ENCODE data around the gene HOXA13. TPM values are rescaled to one million over a fixed set of nuclear protein-coding genes. Genes with fewer than 3 reads are reported as not detected.

HOXA13 gene
- total and polyA plus RNA-seq, 4 donors = 0.02 TPM; not detected in 3

- TF ChIP-seq RAD21 (IDR thresholded peaks at IDR 0.05) = no peak
- no peak for TF ChIP-seq REST (IDR thresholded peaks at IDR 0.05)
- no peak for TF ChIP-seq HNF4A (conservative IDR thresholded peaks at IDR 0.05)
- TF ChIP-seq EGR1 (IDR thresholded peaks at IDR 0.05; ENCODE audit: low read depth in 2 of 2) = no peak
- TF ChIP-seq FOXA2 (IDR thresholded peaks at IDR 0.05) = no peak
- no peak for TF ChIP-seq TAF1 (conservative IDR thresholded peaks at IDR 0.05)
- TF ChIP-seq ZBTB33 (IDR thresholded peaks at IDR 0.05) = no peak
- TF ChIP-seq CTCF (IDR thresholded peaks at IDR 0.05; ENCODE audit: low read depth, low read length, missing input control) = no peak
- no peak for TF ChIP-seq HNF4G (IDR thresholded peaks at IDR 0.05)
- no peak for TF ChIP-seq YY1 (IDR thresholded peaks at IDR 0.05)
- no peak for TF ChIP-seq RXRA (IDR thresholded peaks at IDR 0.05)
- Histone ChIP-seq H3K27ac (ENCODE audit: low read depth in 1 of 2, low read length in 2 of 2) (no peak overlapping the region), H3K4me3 (ENCODE audit: low read depth in 1 of 3, low read length in 3 of 3) (no peak overlapping the region), H3K36me3 (ENCODE audit: control insufficient read depth in 4 of 4, insufficient read depth in 3 of 4, low read depth in 1 of 4, low read length in 3 of 4) (no peaks in the 10 kb centered on the region), H3K4me1 (ENCODE audit: control insufficient read depth in 4 of 4, insufficient read depth in 4 of 4, low read length in 3 of 4) (peaks cover 8 to 12% (median 11%) of the 10 kb centered on the region in 4 donors), H3K27me3 (ENCODE audit: control insufficient read depth in 4 of 4, insufficient read depth in 4 of 4, low read length in 3 of 4) (peaks cover 0 to 24% (median 15%) of the 10 kb centered on the region in 4 donors), H3K9ac (ENCODE audit: low read depth in 1 of 2, low read length in 2 of 2) (no peak overlapping the region), H3K9me3 (ENCODE audit: control insufficient read depth in 4 of 4, low read length in 3 of 4) (peaks cover 0 to 5% (median 0%) of the 10 kb centered on the region in 4 donors)
- no peak for DNase-seq (ENCODE audit: low spot score)
- 51% methylated on average over 11 of the region's 11 CpGs for WGBS
These were observed 10.1 kb upstream of the HOXA13 start for GRCh38 chr7:27209933-27210440.

- 88% methylated on average over 4 of the region's 4 CpGs for whole genome bisulfite sequencing
- peaks cover 0 to 5% (median 0%) of the 10 kb centered on the region in 4 donors for H3K9me3 ChIP-seq (ENCODE audit: control insufficient read depth in 4 of 4, low read length in 3 of 4)
- H3K36me3 ChIP-seq (ENCODE audit: control insufficient read depth in 4 of 4, insufficient read depth in 3 of 4, low read depth in 1 of 4, low read length in 3 of 4) = no peaks in the 10 kb centered on the region
- peaks cover 8 to 17% (median 12%) of the 10 kb centered on the region in 4 donors for H3K4me1 ChIP-seq (ENCODE audit: control insufficient read depth in 4 of 4, insufficient read depth in 4 of 4, low read length in 3 of 4)
- H3K27me3 ChIP-seq (ENCODE audit: control insufficient read depth in 4 of 4, insufficient read depth in 4 of 4, low read length in 3 of 4) = peaks cover 0 to 33% (median 16%) of the 10 kb centered on the region in 4 donors
- TF ChIP-seq HNF4G (IDR thresholded peaks at IDR 0.05) = no peak
- H3K4me3 ChIP-seq (ENCODE audit: low read depth in 1 of 3, low read length in 3 of 3) = no peak overlapping the region
- DNase-seq (ENCODE audit: low spot score) = no peak
- no peak overlapping the region for H3K9ac ChIP-seq (ENCODE audit: low read depth in 1 of 2, low read length in 2 of 2)
- H3K27ac ChIP-seq (ENCODE audit: low read depth in 1 of 2, low read length in 2 of 2) = no peak overlapping the region
These were observed 9.1 kb upstream of the HOXA13 start for GRCh38 chr7:27208998-27209397.

Data from liver (tissue), 9 donors.